ENCODE results near the gene ATG7.
"Not testable (repeated sequence)": the region's sequence is repeated elsewhere in the genome, so short reads cannot be mapped to it uniquely, and the experiment has no call there.

Gene ATG7

GRCh38 chr3:11250902-11251806, 21.0 kb upstream of the ATG7 start:
- H4K20me1 ChIP-seq (ENCODE audit: insufficient read depth, low read length) = no peaks in the 10 kb centered on the region
- DNase-seq = no peak
- no peak overlapping the region for H3K4me3 ChIP-seq (ENCODE audit: low read length)
- no peak overlapping the region for H2AFZ ChIP-seq (ENCODE audit: low read length)
- no peaks in the 10 kb centered on the region for H3K9me2 ChIP-seq (replicated peaks; ENCODE audit: insufficient read depth, low read length)
- no peaks in the 10 kb centered on the region for H3K79me2 ChIP-seq (ENCODE audit: low read length)
- H3K36me3 ChIP-seq (replicated peaks; ENCODE audit: insufficient read depth, low read length) = no peaks in the 10 kb centered on the region
- no peak for TF ChIP-seq EZH2phosphoT487 (IDR thresholded peaks at IDR 0.05; ENCODE audit: low read length)
- TF ChIP-seq EZH2 (optimal IDR thresholded peaks at IDR 0.05; ENCODE audit: low read depth, low read length) = no peak
- no peak for TF ChIP-seq CTCF (IDR thresholded peaks at IDR 0.05; ENCODE audit: low read length)
- H3K4me1 ChIP-seq (ENCODE audit: low read length) = no peaks in the 10 kb centered on the region
- H3K27me3 ChIP-seq (replicated peaks; ENCODE audit: insufficient read depth, low read length) = peaks cover 4% of the 10 kb centered on the region; the same call in 1 of the 2 replicates
- no peak overlapping the region for H3K9ac ChIP-seq (ENCODE audit: low read length)
- H3F3A ChIP-seq (ENCODE audit: insufficient read depth, low read length) = no peaks in the 10 kb centered on the region
- no peak overlapping the region for H3K27ac ChIP-seq (ENCODE audit: low read length)
- no peak overlapping the region for H3K4me2 ChIP-seq (ENCODE audit: low read depth, low read length)
- H3K9me3 ChIP-seq (replicated peaks; ENCODE audit: insufficient read depth, low read length) = no peaks in the 10 kb centered on the region

- H3K27me3 ChIP-seq (replicated peaks; ENCODE audit: insufficient read depth, low read length) = peaks cover 4% of the 10 kb centered on the region; the same call in 1 of the 2 replicates
- no peaks in the 10 kb centered on the region for H3K9me3 ChIP-seq (replicated peaks; ENCODE audit: insufficient read depth, low read length)
- H3K9ac ChIP-seq (ENCODE audit: low read length) = no peak overlapping the region
- no peaks in the 10 kb centered on the region for H3K36me3 ChIP-seq (replicated peaks; ENCODE audit: insufficient read depth, low read length)
- no peak overlapping the region for H2AFZ ChIP-seq (ENCODE audit: low read length)
- H3K79me2 ChIP-seq (ENCODE audit: low read length) = no peaks in the 10 kb centered on the region
- H4K20me1 ChIP-seq (ENCODE audit: insufficient read depth, low read length) = no peaks in the 10 kb centered on the region
- DNase-seq = no peak
- H3K4me1 ChIP-seq (ENCODE audit: low read length) = no peaks in the 10 kb centered on the region
- TF ChIP-seq CTCF (IDR thresholded peaks at IDR 0.05; ENCODE audit: low read length) (no peak), EZH2 (optimal IDR thresholded peaks at IDR 0.05; ENCODE audit: low read depth, low read length) (no peak), EZH2phosphoT487 (IDR thresholded peaks at IDR 0.05; ENCODE audit: low read length) (no peak)
- H3K4me3 ChIP-seq (ENCODE audit: low read length) = no peak overlapping the region
- H3K9me2 ChIP-seq (replicated peaks; ENCODE audit: insufficient read depth, low read length) = no peaks in the 10 kb centered on the region
- no peaks in the 10 kb centered on the region for H3F3A ChIP-seq (ENCODE audit: insufficient read depth, low read length)
- H3K27ac ChIP-seq (ENCODE audit: low read length) = no peak overlapping the region
- no peak overlapping the region for H3K4me2 ChIP-seq (ENCODE audit: low read depth, low read length)
Measured at GRCh38 chr3:11251807-11252176, 20.4 kb upstream of the ATG7 start.

- H3F3A ChIP-seq (ENCODE audit: insufficient read depth, low read length) = no peaks in the 10 kb centered on the region
- TF ChIP-seq CTCF (IDR thresholded peaks at IDR 0.05; ENCODE audit: low read length) (no peak), EZH2 (optimal IDR thresholded peaks at IDR 0.05; ENCODE audit: low read depth, low read length) (no peak), EZH2phosphoT487 (IDR thresholded peaks at IDR 0.05; ENCODE audit: low read length) (no peak)
- no peak overlapping the region for H3K27ac ChIP-seq (ENCODE audit: low read length)
- no peaks in the 10 kb centered on the region for H3K9me3 ChIP-seq (replicated peaks; ENCODE audit: insufficient read depth, low read length)
- no peaks in the 10 kb centered on the region for H3K79me2 ChIP-seq (ENCODE audit: low read length)
- H3K9ac ChIP-seq (ENCODE audit: low read length) = no peak overlapping the region
- H3K36me3 ChIP-seq (replicated peaks; ENCODE audit: insufficient read depth, low read length) = no peaks in the 10 kb centered on the region
- no peak overlapping the region for H3K4me2 ChIP-seq (ENCODE audit: low read depth, low read length)
- H3K9me2 ChIP-seq (replicated peaks; ENCODE audit: insufficient read depth, low read length) = no peaks in the 10 kb centered on the region
- no peak overlapping the region for H3K4me3 ChIP-seq (ENCODE audit: low read length)
- no peaks in the 10 kb centered on the region for H4K20me1 ChIP-seq (ENCODE audit: insufficient read depth, low read length)
- H3K27me3 ChIP-seq (replicated peaks; ENCODE audit: insufficient read depth, low read length) = peaks cover 4% of the 10 kb centered on the region; the same call in 1 of the 2 replicates
- DNase-seq = no peak
- H2AFZ ChIP-seq (ENCODE audit: low read length) = no peak overlapping the region
- no peaks in the 10 kb centered on the region for H3K4me1 ChIP-seq (ENCODE audit: low read length)
Measured at GRCh38 chr3:11254876-11255275, 17.3 kb upstream of the ATG7 start.

GRCh38 chr3:11255537-11255936, 16.7 kb upstream of the ATG7 start:
- H3K4me2 ChIP-seq (ENCODE audit: low read depth, low read length) = not testable (repeated sequence)

More at GRCh38 chr3:11255537-11255936, 16.7 kb upstream of the ATG7 start:
- DNase-seq; H4K20me1 ChIP-seq (ENCODE audit: insufficient read depth, low read length); H3K27me3 ChIP-seq (replicated peaks; ENCODE audit: insufficient read depth, low read length); H3K9me2 ChIP-seq (replicated peaks; ENCODE audit: insufficient read depth, low read length); H3K79me2 ChIP-seq (ENCODE audit: low read length); H3K36me3 ChIP-seq (replicated peaks; ENCODE audit: insufficient read depth, low read length); H3F3A ChIP-seq (ENCODE audit: insufficient read depth, low read length); H2AFZ ChIP-seq (ENCODE audit: low read length); H3K4me3 ChIP-seq (ENCODE audit: low read length); H3K4me1 ChIP-seq (ENCODE audit: low read length); H3K9ac ChIP-seq (ENCODE audit: low read length); H3K27ac ChIP-seq (ENCODE audit: low read length); H3K9me3 ChIP-seq (replicated peaks; ENCODE audit: insufficient read depth, low read length): not testable (repeated sequence)

Measured in MM.1S (cell line).